T-helper 2 cell treated with Interferon-gamma antibody and Interleukin-4, amounts not matched to agents 5 μg/mL and 100 μg/mL, for 36 hours (primary cell): ENCODE data around the gene LMBR1.
"Not testable (repeated sequence)": the region's sequence is repeated elsewhere in the genome, so short reads cannot be mapped to it uniquely, and the experiment has no call there.

Source experiments
- DNase-seq: peaks from one replicate; pipeline ENCODE4 v3.0.0; 2021; ENCODE audit warnings: low spot score
- H3K27ac Mint-ChIP-seq: one replicate; pipeline ENCODE4 v1.8.0; 2021; ENCODE audit warnings: mild to moderate bottlenecking, mixed read lengths
- H3K27me3 Mint-ChIP-seq: one replicate; pipeline ENCODE4 v1.8.0; 2021; ENCODE audit warnings: low read depth, mixed read lengths
- H3K36me3 Mint-ChIP-seq: one replicate; pipeline ENCODE4 v1.8.0; 2021; ENCODE audit warnings: low read depth, mixed read lengths
- H3K4me1 Mint-ChIP-seq: one replicate; pipeline ENCODE4 v1.8.0; 2021; ENCODE audit warnings: low read depth, mixed read lengths
- H3K4me3 Mint-ChIP-seq: one replicate; pipeline ENCODE4 v1.8.0; 2022; ENCODE audit warnings: mild to moderate bottlenecking, moderate library complexity, mixed read lengths
- H3K9me3 Mint-ChIP-seq: one replicate; pipeline ENCODE4 v1.8.0; 2021; ENCODE audit warnings: mixed read lengths

LMBR1 gene

DNA sequence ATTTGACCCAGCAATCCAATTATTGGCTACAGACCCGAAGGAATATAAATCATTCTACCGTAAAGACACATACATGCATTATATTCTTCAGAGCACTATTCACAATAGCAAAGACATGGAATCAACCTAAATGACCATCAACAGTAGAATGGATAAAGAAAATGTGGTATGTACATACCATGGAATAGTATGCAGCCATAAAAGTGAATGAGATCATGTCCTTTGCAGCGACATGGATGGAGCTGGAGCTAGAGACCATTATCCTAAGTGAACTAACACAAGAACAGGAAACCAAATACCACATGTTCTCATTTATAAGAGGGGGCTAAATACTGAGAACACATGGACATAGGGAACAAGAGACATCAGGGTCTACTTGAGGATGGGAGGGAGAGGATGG, 44.0 kb downstream of the LMBR1 start:
- peaks cover 13% of the 10 kb centered on the region for H3K4me1 Mint-ChIP-seq
- no peaks in the 10 kb centered on the region for H3K27me3 Mint-ChIP-seq
- H3K9me3 Mint-ChIP-seq, result peaks cover 6% of the 10 kb centered on the region
- H3K27ac Mint-ChIP-seq, result no peak overlapping the region
- H3K4me3 Mint-ChIP-seq, result no peak overlapping the region
- no peak for DNase-seq
- H3K36me3 Mint-ChIP-seq, result peaks cover 14% of the 10 kb centered on the region

DNA sequence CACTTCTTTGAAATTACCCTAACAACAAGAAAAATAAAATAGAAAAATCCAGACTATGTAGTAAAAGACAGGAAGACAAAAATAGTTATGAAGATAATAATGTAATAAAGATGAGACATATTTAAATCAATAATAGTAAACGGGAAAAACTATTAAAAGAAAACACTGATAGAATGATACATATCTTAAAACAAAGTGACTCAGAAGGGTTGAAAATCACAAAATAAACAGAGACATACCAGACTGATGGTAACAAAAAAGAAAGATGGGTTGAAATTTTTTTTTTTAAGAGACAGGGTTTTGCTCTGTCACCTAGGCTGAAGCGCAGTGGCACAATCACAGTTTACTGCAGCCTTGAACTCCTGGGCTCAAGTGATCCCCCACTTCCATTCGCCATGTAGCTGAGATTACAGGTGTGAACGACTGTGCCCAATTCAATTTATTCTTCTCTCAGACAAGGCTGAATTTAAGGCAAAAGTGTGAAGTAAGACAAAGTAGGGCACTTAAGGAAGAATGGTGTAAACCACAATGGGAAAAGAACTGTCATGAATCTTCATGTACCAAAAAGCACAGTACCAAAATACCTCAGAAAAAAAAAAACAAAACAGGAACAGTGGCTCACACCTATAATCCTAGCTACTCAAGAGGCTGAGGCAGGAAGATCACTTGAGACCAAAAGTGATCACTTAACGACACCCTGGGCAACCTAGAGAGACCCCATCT, 47.4 kb downstream of the LMBR1 start:
- no peaks in the 10 kb centered on the region for H3K9me3 Mint-ChIP-seq
- no peak for DNase-seq
- H3K4me3 Mint-ChIP-seq, result no peak overlapping the region
- peaks cover 4% of the 10 kb centered on the region for H3K36me3 Mint-ChIP-seq
- no peaks in the 10 kb centered on the region for H3K27me3 Mint-ChIP-seq
- no peak overlapping the region for H3K27ac Mint-ChIP-seq
- peaks cover 13% of the 10 kb centered on the region for H3K4me1 Mint-ChIP-seq

DNA sequence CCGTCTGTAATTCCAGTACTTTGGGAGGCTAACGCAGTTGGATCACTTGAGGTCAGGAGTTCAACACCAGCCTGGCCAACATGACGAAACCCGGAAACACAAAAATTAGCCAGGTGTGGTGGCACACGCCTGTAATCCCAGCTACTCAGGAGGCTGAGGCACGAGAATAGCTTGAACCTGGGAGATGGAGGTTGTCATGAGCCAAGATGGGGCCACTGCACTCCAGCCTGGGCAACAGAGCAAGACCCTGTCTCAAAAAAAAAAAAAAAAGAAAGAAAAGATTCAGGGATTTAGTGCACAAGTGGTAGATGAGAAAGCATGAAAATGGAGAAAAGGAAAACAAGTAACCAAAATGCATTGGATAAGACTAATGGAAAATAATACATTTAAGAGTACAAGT, 49.4 kb downstream of the LMBR1 start:
- H3K27me3 Mint-ChIP-seq, H3K36me3 Mint-ChIP-seq, H3K9me3 Mint-ChIP-seq, H3K4me3 Mint-ChIP-seq, DNase-seq, H3K27ac Mint-ChIP-seq: not testable (repeated sequence)
- H3K4me1 Mint-ChIP-seq, result peaks cover 15% of the 10 kb centered on the region

DNA sequence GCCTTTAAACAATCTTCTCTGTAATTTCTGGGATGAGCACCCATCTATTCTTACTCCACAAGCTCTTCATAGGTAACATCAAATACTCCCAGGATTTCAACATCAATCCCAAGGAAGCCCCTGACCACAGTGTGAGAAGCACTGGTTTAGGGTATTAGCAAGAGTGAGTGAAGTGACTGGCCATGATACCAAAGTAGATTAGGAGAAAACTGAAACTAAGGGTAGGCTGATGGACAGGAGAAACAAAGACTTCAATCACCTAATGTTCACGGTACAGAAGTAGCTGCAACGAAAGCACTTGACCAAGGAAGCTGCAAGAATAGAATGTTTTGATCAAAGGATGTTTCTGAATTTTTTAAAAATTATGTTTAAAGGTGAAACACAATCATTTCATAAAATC, 49.8 kb downstream of the LMBR1 start:
- H3K4me1 Mint-ChIP-seq, result peaks cover 15% of the 10 kb centered on the region
- H3K27ac Mint-ChIP-seq, result no peak overlapping the region
- peaks cover 6% of the 10 kb centered on the region for H3K36me3 Mint-ChIP-seq
- H3K27me3 Mint-ChIP-seq, result no peaks in the 10 kb centered on the region
- DNase-seq, result no peak
- no peaks in the 10 kb centered on the region for H3K9me3 Mint-ChIP-seq
- H3K4me3 Mint-ChIP-seq, result no peak overlapping the region

DNA sequence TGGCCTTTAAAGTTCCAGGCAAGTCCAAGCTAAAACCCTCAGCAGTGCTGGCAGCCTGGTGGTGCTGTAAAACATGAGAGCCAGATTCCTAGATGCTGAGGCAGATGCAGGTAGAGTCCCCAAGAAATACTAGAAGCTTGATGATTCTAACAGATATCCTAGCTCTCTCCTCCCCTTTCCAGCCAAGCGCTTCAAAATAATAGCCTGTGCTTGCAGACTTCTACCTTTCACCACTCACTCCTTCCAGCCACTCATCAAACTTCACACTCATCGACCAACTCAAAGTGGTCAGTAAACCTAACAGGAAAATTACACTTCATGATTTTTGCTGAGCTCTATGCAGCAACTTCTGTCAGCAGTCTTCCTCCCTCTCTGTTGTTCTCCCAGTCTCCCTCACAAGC, 50.2 kb downstream of the LMBR1 start:
- Mint-ChIP-seq H3K27me3 (no peaks in the 10 kb centered on the region), H3K4me1 (peaks cover 13% of the 10 kb centered on the region), H3K4me3 (no peak overlapping the region), H3K27ac (no peak overlapping the region), H3K36me3 (peaks cover 3% of the 10 kb centered on the region), H3K9me3 (no peaks in the 10 kb centered on the region)
- DNase-seq, result no peak

DNA sequence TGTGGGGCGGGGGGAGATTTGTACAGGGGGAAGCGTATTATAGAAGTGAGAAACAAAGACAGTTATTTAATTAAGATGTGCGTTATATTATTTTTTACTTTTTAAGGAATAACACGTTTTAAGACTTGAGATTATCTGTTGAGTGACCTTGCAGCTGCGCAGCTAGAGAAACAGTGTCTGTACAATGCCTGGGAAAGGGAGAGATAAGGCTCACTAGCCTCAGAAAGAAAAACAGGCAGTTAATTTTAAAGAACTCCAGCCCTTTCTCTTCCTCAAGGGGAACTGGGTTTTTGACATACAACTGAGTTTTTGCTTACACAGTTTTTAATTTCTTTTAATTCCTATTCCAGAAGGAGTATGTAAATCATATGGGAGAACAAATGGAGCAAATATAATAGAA, 50.7 kb downstream of the LMBR1 start:
- Mint-ChIP-seq H3K4me3 (no peak overlapping the region), H3K4me1 (peaks cover 10% of the 10 kb centered on the region), H3K27ac (no peak overlapping the region), H3K27me3 (no peaks in the 10 kb centered on the region), H3K36me3 (peaks cover 1% of the 10 kb centered on the region), H3K9me3 (no peaks in the 10 kb centered on the region)
- DNase-seq, result no peak

DNA sequence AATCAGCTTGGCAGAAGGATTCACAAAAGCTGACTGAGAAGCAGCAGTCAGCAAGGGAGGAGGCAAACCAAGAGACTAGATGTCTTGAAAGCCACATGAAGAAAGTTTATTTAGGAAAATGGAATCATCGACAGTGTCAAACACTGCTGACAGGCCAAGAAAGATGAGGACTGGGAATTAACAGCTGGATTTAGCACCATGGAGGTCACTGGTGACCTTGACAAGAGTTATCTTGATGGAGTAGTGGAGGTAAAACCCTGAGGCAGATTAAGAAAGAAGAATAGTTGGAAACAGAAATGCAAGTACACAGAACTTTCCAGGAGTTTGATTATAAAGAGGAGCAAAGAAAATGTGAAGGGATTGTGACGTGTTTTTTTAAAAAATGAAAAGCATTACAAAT, 51.5 kb downstream of the LMBR1 start:
- no peak overlapping the region for H3K4me3 Mint-ChIP-seq
- H3K27ac Mint-ChIP-seq, result no peak overlapping the region
- peaks cover 1% of the 10 kb centered on the region for H3K36me3 Mint-ChIP-seq
- H3K27me3 Mint-ChIP-seq, result no peaks in the 10 kb centered on the region
- no peaks in the 10 kb centered on the region for H3K9me3 Mint-ChIP-seq
- no peak for DNase-seq
- H3K4me1 Mint-ChIP-seq, result peaks cover 7% of the 10 kb centered on the region

DNA sequence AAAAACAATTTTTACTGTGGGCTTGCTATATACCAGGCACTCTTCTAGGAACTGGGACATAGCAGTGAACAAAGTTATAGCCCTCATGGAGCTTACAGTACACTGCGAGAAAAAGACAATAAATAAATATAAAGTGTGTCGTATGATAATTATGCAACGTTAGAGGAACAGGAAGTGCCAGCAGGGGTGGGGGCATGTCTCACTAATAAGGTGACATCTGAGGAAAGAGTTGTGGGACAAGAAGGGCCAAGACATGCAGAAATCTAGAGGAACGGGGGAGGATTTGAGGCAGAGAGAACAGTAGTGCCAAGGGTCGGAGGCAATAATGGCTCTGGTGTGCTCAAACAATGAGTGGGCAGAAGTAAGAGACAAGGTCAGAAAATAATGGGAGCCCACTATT, 52.8 kb downstream of the LMBR1 start:
- Mint-ChIP-seq H3K27ac (no peak overlapping the region), H3K4me3 (no peak overlapping the region), H3K9me3 (no peaks in the 10 kb centered on the region), H3K27me3 (no peaks in the 10 kb centered on the region), H3K36me3 (peaks cover 1% of the 10 kb centered on the region), H3K4me1 (peaks cover 2% of the 10 kb centered on the region)
- no peak for DNase-seq

DNA sequence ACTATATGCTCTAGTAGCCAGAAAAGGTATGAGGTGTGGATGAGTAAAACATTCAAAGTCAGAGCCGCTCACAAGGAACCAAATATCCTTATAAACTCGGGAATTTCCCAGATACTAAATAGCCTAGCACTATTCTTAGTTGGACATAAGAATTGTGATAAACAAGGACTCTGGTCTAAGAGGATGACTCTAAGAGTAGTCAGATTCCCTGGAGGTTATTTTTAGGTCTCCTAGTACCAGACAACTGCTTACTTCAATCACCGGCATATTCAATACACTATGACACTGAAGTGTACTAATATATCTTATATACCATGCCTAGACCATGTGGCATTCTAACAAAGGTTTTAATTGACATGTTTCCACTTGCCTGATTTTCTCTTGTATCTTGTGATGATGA, 56.5 kb downstream of the LMBR1 start:
- Mint-ChIP-seq H3K4me1 (peaks cover 2% of the 10 kb centered on the region), H3K4me3 (no peak overlapping the region), H3K9me3 (no peaks in the 10 kb centered on the region), H3K36me3 (peaks cover 8% of the 10 kb centered on the region), H3K27ac (no peak overlapping the region), H3K27me3 (no peaks in the 10 kb centered on the region)
- DNase-seq, result no peak

DNA sequence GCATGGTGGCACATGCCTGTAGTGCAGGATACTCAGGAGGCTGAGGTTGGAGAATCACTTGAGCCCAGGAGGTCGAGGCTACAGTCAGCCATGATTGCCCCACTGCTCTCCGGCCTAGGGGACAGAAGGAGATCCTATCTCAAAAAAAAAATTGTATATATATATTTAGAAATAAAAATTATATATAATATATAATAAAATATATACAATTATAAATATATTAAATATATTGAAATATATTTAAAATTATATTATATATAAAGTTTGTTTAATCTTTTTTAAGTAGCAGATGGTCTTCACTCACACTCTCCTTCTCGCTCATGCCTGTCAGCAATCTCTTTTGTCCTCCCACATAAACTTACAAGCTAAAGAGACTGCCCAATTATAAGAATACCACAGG, 58.5 kb downstream of the LMBR1 start:
- Mint-ChIP-seq H3K9me3 (no peaks in the 10 kb centered on the region), H3K36me3 (peaks cover 7% of the 10 kb centered on the region)

DNA sequence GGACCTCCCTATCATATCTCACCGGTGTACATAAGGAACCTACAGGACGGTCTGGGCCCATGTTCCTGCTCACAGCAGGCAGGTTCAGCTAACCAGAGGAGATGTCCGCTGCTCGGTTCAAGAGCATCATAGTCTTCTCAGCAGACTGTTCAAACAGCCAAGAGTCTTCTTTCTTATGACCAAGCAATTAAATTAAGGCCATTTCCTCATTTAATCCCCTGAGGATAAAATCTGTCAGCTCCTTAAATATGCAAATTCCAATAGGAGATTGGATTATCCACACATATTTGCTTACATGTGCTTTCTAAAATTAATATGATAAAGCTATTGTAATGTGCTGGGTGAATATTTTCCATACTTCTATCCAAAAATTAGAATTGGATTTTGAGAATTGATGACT, 59.7 kb downstream of the LMBR1 start:
- no peak overlapping the region for H3K27ac Mint-ChIP-seq
- no peak overlapping the region for H3K4me3 Mint-ChIP-seq

More for the DNA sequence above, 58.5 kb downstream of the LMBR1 start:
- no peak overlapping the region for H3K27ac Mint-ChIP-seq
- DNase-seq, result no peak
- no peak overlapping the region for H3K4me3 Mint-ChIP-seq
- H3K27me3 Mint-ChIP-seq, result no peaks in the 10 kb centered on the region
- no peaks in the 10 kb centered on the region for H3K4me1 Mint-ChIP-seq

DNA sequence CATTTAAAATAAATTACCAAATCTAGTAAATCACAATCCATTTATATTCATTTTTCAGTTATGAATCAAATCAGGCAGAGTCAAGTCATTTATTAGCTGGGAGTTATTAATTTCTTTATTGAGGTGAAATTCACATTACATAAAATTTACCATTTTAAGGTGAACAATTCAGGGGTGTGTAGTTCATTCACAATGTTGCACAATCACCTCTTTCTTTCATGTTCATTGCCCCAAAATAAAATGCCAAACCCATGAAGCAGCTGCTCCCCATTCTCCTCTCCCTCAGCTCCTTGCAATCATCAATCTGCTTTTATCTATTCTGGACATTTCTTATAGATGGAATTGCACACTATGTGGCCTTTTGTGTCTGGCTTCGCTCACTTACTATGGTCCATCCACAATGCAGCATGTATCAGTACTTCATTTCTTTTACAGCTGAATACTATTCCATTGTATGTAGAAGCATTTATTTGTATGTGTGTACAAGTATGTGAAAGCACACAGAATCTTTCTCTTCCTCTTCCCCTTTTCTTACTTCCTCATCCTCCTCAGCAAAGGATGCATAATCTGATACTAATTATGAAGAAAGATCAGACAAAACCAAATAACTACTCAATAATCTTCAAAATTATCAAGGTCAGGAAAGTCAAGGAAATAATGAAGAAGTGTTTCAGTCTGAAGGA, 60.6 kb downstream of the LMBR1 start:
- DNase-seq, result no peak
- Mint-ChIP-seq H3K36me3 (peaks cover 7% of the 10 kb centered on the region), H3K9me3 (no peaks in the 10 kb centered on the region), H3K4me3 (no peak overlapping the region), H3K27me3 (no peaks in the 10 kb centered on the region), H3K27ac (no peak overlapping the region), H3K4me1 (no peaks in the 10 kb centered on the region)

More for the DNA sequence above, 59.7 kb downstream of the LMBR1 start:
- Mint-ChIP-seq H3K4me1 (no peaks in the 10 kb centered on the region), H3K9me3 (no peaks in the 10 kb centered on the region), H3K36me3 (peaks cover 7% of the 10 kb centered on the region), H3K27me3 (no peaks in the 10 kb centered on the region)
- no peak for DNase-seq

DNA sequence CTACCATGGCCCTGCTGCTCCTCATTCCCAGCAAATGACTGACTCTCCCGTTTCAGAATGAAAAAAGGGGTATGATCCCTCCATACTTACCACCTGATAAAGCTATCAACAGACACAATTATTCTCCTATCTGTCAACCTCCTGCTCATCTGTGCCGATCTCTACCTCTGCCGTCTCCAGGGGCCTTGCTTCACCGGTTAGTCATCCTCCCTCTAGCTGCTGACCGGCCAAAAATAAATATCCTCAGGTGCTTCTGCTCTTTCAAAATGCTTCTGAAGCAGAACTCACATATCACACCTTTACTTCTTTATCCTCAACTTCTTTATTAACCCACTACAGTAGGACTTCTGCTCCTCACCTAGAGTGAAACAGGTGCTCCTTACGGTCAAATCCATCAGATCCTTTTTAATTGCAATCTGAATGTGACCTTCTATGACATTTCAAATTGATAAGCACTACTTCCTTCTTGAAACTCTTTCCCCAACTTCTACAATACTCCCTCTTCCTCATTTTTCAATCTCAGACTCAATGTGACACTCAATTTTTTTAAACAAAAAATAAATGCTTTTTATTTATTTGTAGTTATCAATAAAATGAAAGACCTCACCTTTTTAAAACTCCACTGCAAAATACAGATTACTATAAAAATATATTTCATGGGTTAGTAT, 63.2 kb downstream of the LMBR1 start:
- no peak for DNase-seq
- Mint-ChIP-seq H3K4me1 (no peaks in the 10 kb centered on the region), H3K36me3 (peaks cover 7% of the 10 kb centered on the region), H3K27me3 (no peaks in the 10 kb centered on the region), H3K4me3 (no peak overlapping the region), H3K9me3 (no peaks in the 10 kb centered on the region), H3K27ac (no peak overlapping the region)

DNA sequence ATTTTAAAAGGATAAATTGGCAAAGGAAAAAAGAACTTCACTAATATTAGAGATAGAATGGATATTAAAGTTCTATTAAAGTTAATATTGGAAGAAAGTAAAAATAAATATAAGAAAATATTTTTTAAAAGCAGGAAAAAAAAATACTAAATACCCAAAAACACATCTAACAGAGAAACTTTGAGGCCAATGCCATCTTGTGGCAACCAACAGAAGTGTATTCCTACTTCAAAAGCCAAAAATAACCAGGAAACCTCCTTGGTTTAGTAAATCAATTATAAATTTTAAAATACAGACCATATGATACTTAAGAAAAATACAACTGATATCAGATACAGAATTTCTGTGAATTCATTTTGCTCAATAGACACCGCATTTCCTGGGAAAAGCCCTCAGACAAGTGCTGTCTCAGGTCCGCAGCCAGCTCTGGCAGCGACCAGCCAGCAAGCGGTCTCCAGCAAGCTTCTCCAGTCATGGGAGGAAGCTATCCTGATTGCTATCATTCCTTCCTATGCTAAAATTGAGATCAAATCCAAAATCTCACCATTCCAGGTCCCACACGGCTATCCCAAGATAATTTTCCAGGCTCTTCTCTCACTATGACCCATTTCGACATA, 65.3 kb downstream of the LMBR1 start:
- Mint-ChIP-seq H3K4me1 (no peaks in the 10 kb centered on the region), H3K36me3 (peaks cover 4% of the 10 kb centered on the region), H3K9me3 (no peaks in the 10 kb centered on the region), H3K4me3 (no peak overlapping the region), H3K27me3 (no peaks in the 10 kb centered on the region), H3K27ac (no peak overlapping the region)
- DNase-seq, result no peak
